Measurements from ENCODE around the gene AKR1B15. TPM values are rescaled to one million over a fixed set of nuclear protein-coding genes. Genes with fewer than 3 reads are reported as not detected.

The AKR1B15 gene
- total and polyA plus RNA-seq, 9 donors = 0.22 TPM; not detected in 8

- no peaks in the 10 kb centered on the region for H3K36me3 ChIP-seq
Observed at GRCh38 chr7:134625550-134625949, 76.6 kb downstream of the AKR1B15 start.

GRCh38 chr7:134627109-134627774 lies 78.3 kb downstream of the AKR1B15 start:
- 63 to 89% (median 63%) methylated on average over 2 of the region's 2 CpGs for WGBS, 3 donors
- H3K36me3 ChIP-seq = no peaks in the 10 kb centered on the region
- intact Hi-C loops (cut with DNase I) = no loop called here
- H3K9me3 ChIP-seq = no peaks in the 10 kb centered on the region
- H3K27ac ChIP-seq = no peak overlapping the region
- H3K27me3 ChIP-seq = no peaks in the 10 kb centered on the region
- no peak overlapping the region for H3K4me3 ChIP-seq
- no peaks in the 10 kb centered on the region for H3K4me1 ChIP-seq (ENCODE audit: insufficient read depth)
- TF ChIP-seq EP300 (IDR thresholded peaks at IDR 0.05) = no peak
- no peak for DNase-seq

More at GRCh38 chr7:134625550-134625949, 76.6 kb downstream of the AKR1B15 start:
- no peaks in the 10 kb centered on the region for H3K9me3 ChIP-seq
- H3K27me3 ChIP-seq = no peaks in the 10 kb centered on the region
- intact Hi-C loops (cut with DNase I) = no loop called here
- H3K27ac ChIP-seq = no peak overlapping the region
- no peak for TF ChIP-seq POLR2A (IDR thresholded peaks at IDR 0.05)
- TF ChIP-seq CTCF (IDR thresholded peaks at IDR 0.05) = no peak
- no peak for TF ChIP-seq EP300 (IDR thresholded peaks at IDR 0.05)
- H3K4me3 ChIP-seq = no peak overlapping the region
- DNase-seq = no peak
- no peaks in the 10 kb centered on the region for H3K4me1 ChIP-seq (ENCODE audit: insufficient read depth)
- 47 to 57% (median 49%) methylated on average over 3 of the region's 3 CpGs for WGBS, 3 donors

- intact Hi-C loops (cut with DNase I) = no loop called here
- Histone ChIP-seq H3K4me1 (ENCODE audit: insufficient read depth) (no peaks in the 10 kb centered on the region), H3K27me3 (no peaks in the 10 kb centered on the region), H3K4me3 (no peak overlapping the region), H3K36me3 (no peaks in the 10 kb centered on the region), H3K27ac (no peak overlapping the region), H3K9me3 (no peaks in the 10 kb centered on the region)
- TF ChIP-seq POLR2A (IDR thresholded peaks at IDR 0.05) = no peak
- no peak for TF ChIP-seq EP300 (IDR thresholded peaks at IDR 0.05)
- DNase-seq = no peak
- 0% methylated on average over 1 of the region's 1 CpG for WGBS, 3 donors
Observed at GRCh38 chr7:134627775-134628153, 78.9 kb downstream of the AKR1B15 start.

GRCh38 chr7:134629445-134629844 lies 80.5 kb downstream of the AKR1B15 start:
- TF ChIP-seq CTCF (IDR thresholded peaks at IDR 0.05) (no peak), POLR2A (IDR thresholded peaks at IDR 0.05) (no peak), EP300 (IDR thresholded peaks at IDR 0.05) (no peak)
- intact Hi-C loops (cut with DNase I) = no loop called here
- H3K27me3 ChIP-seq = no peaks in the 10 kb centered on the region
- no peaks in the 10 kb centered on the region for H3K4me1 ChIP-seq (ENCODE audit: insufficient read depth)
- no peak overlapping the region for H3K4me3 ChIP-seq
- H3K9me3 ChIP-seq = no peaks in the 10 kb centered on the region
- DNase-seq = no peak
- no peaks in the 10 kb centered on the region for H3K36me3 ChIP-seq
- no peak overlapping the region for H3K27ac ChIP-seq

Other genes starting within 250 kb of the AKR1B15 start
- gene SLC35B4, start 232.2 kb upstream of the AKR1B15 start, total RNA-seq = 10 to 100 TPM in 5 of 7 donors, 1 to 10 TPM in 2; 3.9 to 25.7 (median 15.7) TPM
- gene SLC35B4, start 232.2 kb upstream of the AKR1B15 start, polyA plus RNA-seq = 10 to 100 TPM in 1 of 2 donors, 1 to 10 TPM in 1; 4.6 to 22.5 TPM
- 10 to 100 TPM; 39.3 to 96.8 (median 80.8) TPM for gene AKR1B1, start 90.0 kb upstream of the AKR1B15 start, total RNA-seq
- gene AKR1B1, start 90.0 kb upstream of the AKR1B15 start, polyA plus RNA-seq = 100 to 1,000 TPM in 1 of 2 donors, 10 to 100 TPM in 1; 66.5 to 133 TPM
- gene AKR1B10, start 21.5 kb upstream of the AKR1B15 start, total RNA-seq = 1 to 10 TPM in 2 of 7 donors, under 1 TPM in 2, not detected in 3; 0.71 to 2.0 (median 1.1) TPM
- under 1 TPM in 1 of 2 donors, not detected in 1; 0.42 TPM for gene AKR1B10, start 21.5 kb upstream of the AKR1B15 start, polyA plus RNA-seq
- 10 to 100 TPM in 1 of 7 donors, 1 to 10 TPM in 6; 6.5 to 12.1 (median 8.8) TPM for gene BPGM, start 97.7 kb downstream of the AKR1B15 start, total RNA-seq
- 10 to 100 TPM in 1 of 2 donors, 1 to 10 TPM in 1; 9.7 to 18.1 TPM for gene BPGM, start 97.7 kb downstream of the AKR1B15 start, polyA plus RNA-seq
- 100 to 1,000 TPM; 306 to 697 (median 463) TPM for gene CALD1, start 230.5 kb downstream of the AKR1B15 start, total RNA-seq
- 100 to 1,000 TPM; 405 to 586 TPM for gene CALD1, start 230.5 kb downstream of the AKR1B15 start, polyA plus RNA-seq